K562 (cell line): ENCODE measurements around the gene TDG. TPM values are rescaled to one million over a fixed set of nuclear protein-coding genes. Genes with fewer than 3 reads are reported as not detected.
A peak's percentile ranks its signal among the peaks of the same experiment; 100 is the strongest.

Experiments used
- BRD4 ChIP-seq: fragments of 200-600 bp; sonication (generic); IDR thresholded peaks from 2 replicates; pipeline ENCODE4 v1.6.1; 2017; ENCODE audit warnings: inconsistent platforms
- CBFB ChIP-seq: sonication (generic); formaldehyde crosslinking; IDR thresholded peaks from 2 replicates; pipeline ENCODE4 v1.4.0; 2020; ENCODE audit warnings: mild to moderate bottlenecking, missing genetic modification reagents
- CTBP1 ChIP-seq: fragments of 450-650 bp; IDR thresholded peaks from 2 replicates; pipeline ENCODE4 v1.6.1; 2016; ENCODE audit warnings: borderline replicate concordance
- FOXJ3 ChIP-seq: sonication (generic); formaldehyde crosslinking; IDR thresholded peaks from 2 replicates; pipeline ENCODE4 v1.4.0; 2020; ENCODE audit warnings: mild to moderate bottlenecking, missing genetic modification reagents
- FOXP1 ChIP-seq: sonication (generic); formaldehyde crosslinking; IDR thresholded peaks from 2 replicates; pipeline ENCODE4 v1.8.0; 2022; ENCODE audit warnings: mild to moderate bottlenecking, missing genetic modification reagents
- GATAD2A ChIP-seq: fragments of 450-650 bp; IDR thresholded peaks from 2 replicates; pipeline ENCODE4 v1.6.1; 2017
- HDAC1 ChIP-seq, 2 experiments: fragments of 450-650 bp; IDR thresholded peaks; 2 replicates each; pipeline ENCODE4 v1.6.1; 2016 to 2017; ENCODE audit warnings: inconsistent platforms in 1 of 2, mild to moderate bottlenecking in 1 of 2, moderate library complexity in 1 of 2
- HIVEP1 ChIP-seq: fragments of 250-450 bp; sonication (Bioruptor Pico); IDR thresholded peaks from 2 replicates; pipeline ENCODE4 v1.4.0; 2020; ENCODE audit warnings: mild to moderate bottlenecking
- MAFG ChIP-seq: fragments of 450-650 bp; conservative IDR thresholded peaks from 2 replicates; pipeline ENCODE4 v1.6.1; 2016; ENCODE audit warnings: missing genetic modification characterization, missing compliant biosample characterization
- MEF2A ChIP-seq: IDR thresholded peaks from 2 replicates; pipeline ENCODE4 v1.6.1; 2011; ENCODE audit warnings: low read depth, mild to moderate bottlenecking, low read length, moderate library complexity; ENCODE audit not compliant: control insufficient read depth
- NFATC3 ChIP-seq: fragments of 450-650 bp; IDR thresholded peaks from 2 replicates; pipeline ENCODE4 v1.6.1; 2017; ENCODE audit warnings: mild to moderate bottlenecking
- NFE2 ChIP-seq: IDR thresholded peaks from 2 replicates; pipeline ENCODE4 v1.6.1; 2014; ENCODE audit warnings: antibody characterized with exemption, low read depth
- POU5F1 ChIP-seq: fragments of 150-350 bp; IDR thresholded peaks from 2 replicates; pipeline ENCODE4 v1.6.1; 2014; ENCODE audit warnings: borderline replicate concordance, low read length, low read depth, mild to moderate bottlenecking; ENCODE audit not compliant: partially characterized antibody
- SFPQ ChIP-seq: fragments of 200-400 bp; formaldehyde crosslinking; IDR thresholded peaks from 2 replicates; pipeline ENCODE4 v1.6.1; 2017; ENCODE audit warnings: mild to moderate bottlenecking, low read depth, low read length, moderate library complexity
- SREBF1 ChIP-seq: fragments of 150-350 bp; IDR thresholded peaks from 2 replicates; pipeline ENCODE4 v1.6.1; 2014; ENCODE audit warnings: antibody characterized with exemption, low read depth, low read length, borderline replicate concordance
- TFAM ChIP-seq: fragments of 250-450 bp; sonication (Bioruptor Pico); conservative IDR thresholded peaks from 2 replicates; pipeline ENCODE4 v1.5.0; 2021; ENCODE audit warnings: mild to moderate bottlenecking, moderate library complexity
- XRCC4 ChIP-seq: IDR thresholded peaks from one replicate; pipeline ENCODE4 v1.6.1; 2011; ENCODE audit not compliant: insufficient read depth, insufficient read length; ENCODE audit errors: extremely low read depth
- YY1 ChIP-seq, 3 experiments: IDR thresholded peaks; 2 replicates each; pipeline ENCODE4 v1.6.1; 2011; ENCODE audit warnings: low read length in 2 of 3, mild to moderate bottlenecking in 2 of 3, moderate library complexity in 2 of 3, borderline replicate concordance in 1 of 3, control low read depth in 1 of 3, low read depth in 1 of 3; ENCODE audit not compliant: insufficient read depth in 3 of 3, insufficient replicate concordance in 2 of 3, control insufficient read depth in 1 of 3, insufficient read length in 1 of 3; ENCODE audit errors: extremely low read depth in 1 of 3
- ZBTB8A ChIP-seq: fragments of 450-650 bp; IDR thresholded peaks from 2 replicates; pipeline ENCODE4 v1.6.1; 2018; ENCODE audit warnings: mild to moderate bottlenecking, moderate library complexity; ENCODE audit not compliant: partially characterized antibody
- ZC3H11A ChIP-seq: IDR thresholded peaks from 2 replicates; pipeline ENCODE4 v1.6.1; 2012; ENCODE audit warnings: low read depth, low read length, improper control_type of control experiment
- ZFP30 ChIP-seq: fragments of 250-450 bp; sonication (Bioruptor Pico); IDR thresholded peaks from 2 replicates; pipeline ENCODE4 v1.8.0; 2022; ENCODE audit warnings: moderate library complexity, mild to moderate bottlenecking, inconsistent platforms, borderline replicate concordance
- ZNF232 ChIP-seq: sonication (generic); formaldehyde crosslinking; IDR thresholded peaks from 2 replicates; pipeline ENCODE4 v1.8.0; 2022; ENCODE audit warnings: mild to moderate bottlenecking, missing genetic modification reagents
- ZNF57 ChIP-seq: fragments of 450-650 bp; formaldehyde crosslinking; IDR thresholded peaks from 2 replicates; pipeline ENCODE4 v1.4.0; 2020; ENCODE audit warnings: mild to moderate bottlenecking, moderate library complexity
- polyA plus RNA-seq, 8 experiments: library from polyadenylated mRNA; depleted of rRNA in 4 of 8; stranded (reverse) in 5 of 8; unstranded in 3 of 8; fragments of >200 nt; fragmentation: Nextera tagmentation in 2 of 8; fragmentation: Illumina TruSeq in 1 of 8; extraction: Ambion mirVana in 2 of 8; extraction: Trizol in 1 of 8; gene quantifications; 2 replicates each; pipeline versions ENCODE4 v1.2.1 to v1.2.3, GENCODE V29; 2011 to 2014; ENCODE audit warnings: inconsistent platforms in 1 of 8, missing spikeins in 1 of 8
- total RNA-seq, 7 experiments: library from RNA; depleted of rRNA in 6 of 7; stranded (reverse); fragments of >200 nt in 6 of 7; fragmentation: Illumina TruSeq in 2 of 7; extraction: Trizol in 2 of 7; gene quantifications; 2 replicates each; pipeline versions ENCODE4 v1.2.1 to v1.2.3, GENCODE V29; 2011 to 2021; ENCODE audit warnings: low replicate concordance in 1 of 7
- TF ChIP-seq, protein P1 (sequence below): fragments of 450-650 bp; IDR thresholded peaks from 2 replicates; pipeline ENCODE4 v1.6.1; 2018; ENCODE audit warnings: mild to moderate bottlenecking, low read depth; ENCODE audit not compliant: partially characterized antibody

The TDG gene
- total and polyA plus RNA-seq, 9 of the 15 experiments (the other 6 are each of a cell fraction or from before 2014, with no cell fraction given) = 37.6 to 77.2 (median 64.0) TPM

DNA sequence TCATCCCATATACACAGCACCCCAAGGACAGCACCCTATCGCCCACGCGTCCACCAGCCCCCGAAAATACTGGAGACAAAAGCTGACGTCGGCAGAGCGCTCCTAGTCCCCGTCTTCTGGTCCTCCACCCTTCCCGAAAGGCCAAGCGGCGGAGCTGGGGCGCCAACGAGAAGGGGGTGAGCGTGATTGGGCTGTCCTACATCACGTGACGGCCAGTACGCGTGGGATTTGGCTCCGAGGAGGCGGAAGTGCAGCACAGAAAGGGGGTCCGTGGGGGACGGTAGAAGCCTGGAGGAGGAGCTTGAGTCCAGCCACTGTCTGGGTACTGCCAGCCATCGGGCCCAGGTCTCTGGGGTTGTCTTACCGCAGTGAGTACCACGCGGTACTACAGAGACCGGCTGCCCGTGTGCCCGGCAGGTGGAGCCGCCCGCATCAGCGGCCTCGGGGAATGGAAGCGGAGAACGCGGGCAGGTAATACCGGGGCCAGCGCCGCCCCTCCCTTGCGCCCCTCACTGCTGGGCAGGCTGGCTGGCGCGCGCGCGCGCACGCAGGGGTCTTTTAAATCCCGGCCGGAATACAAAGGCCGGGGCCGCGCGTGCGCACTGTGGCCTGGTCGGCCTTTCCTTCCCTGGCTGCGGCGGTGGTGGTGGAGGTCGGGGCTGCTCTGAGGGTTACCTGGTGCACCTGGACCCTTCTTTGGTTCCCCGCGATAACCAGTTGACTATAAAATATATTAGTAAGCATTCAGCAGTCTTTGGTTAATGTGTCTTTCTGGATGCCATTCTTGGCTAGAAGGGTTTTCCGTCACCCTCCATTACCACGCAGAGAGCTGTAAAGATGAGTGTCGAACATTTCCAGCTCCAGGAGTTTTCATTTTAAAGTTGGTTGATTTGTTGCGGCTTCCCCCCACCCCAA lies at the start of gene TDG (continued):
- TF ChIP-seq CTBP1 = peak; percentile 88
- TF ChIP-seq POU5F1 = no peak
- 0 out of 2 replicates have a peak, but pooled peaks have one; percentile 44 for TF ChIP-seq SREBF1
- TF ChIP-seq ZNF232 (CRISPR knock-in tag) = no peak; the same call in 1 of the 2 replicates
- TF ChIP-seq HIVEP1 (CRISPR knock-in tag) = no peak
- TF ChIP-seq ZC3H11A = no peak
- TF ChIP-seq MEF2A = no peak
- TF ChIP-seq ZBTB8A = no peak
- TF ChIP-seq NFE2 = 0 out of 2 replicates have a peak, but pooled peaks have one; percentile 17
- no peak for TF ChIP-seq TFAM (CRISPR knock-in tag)
- TF ChIP-seq, protein P1, sequence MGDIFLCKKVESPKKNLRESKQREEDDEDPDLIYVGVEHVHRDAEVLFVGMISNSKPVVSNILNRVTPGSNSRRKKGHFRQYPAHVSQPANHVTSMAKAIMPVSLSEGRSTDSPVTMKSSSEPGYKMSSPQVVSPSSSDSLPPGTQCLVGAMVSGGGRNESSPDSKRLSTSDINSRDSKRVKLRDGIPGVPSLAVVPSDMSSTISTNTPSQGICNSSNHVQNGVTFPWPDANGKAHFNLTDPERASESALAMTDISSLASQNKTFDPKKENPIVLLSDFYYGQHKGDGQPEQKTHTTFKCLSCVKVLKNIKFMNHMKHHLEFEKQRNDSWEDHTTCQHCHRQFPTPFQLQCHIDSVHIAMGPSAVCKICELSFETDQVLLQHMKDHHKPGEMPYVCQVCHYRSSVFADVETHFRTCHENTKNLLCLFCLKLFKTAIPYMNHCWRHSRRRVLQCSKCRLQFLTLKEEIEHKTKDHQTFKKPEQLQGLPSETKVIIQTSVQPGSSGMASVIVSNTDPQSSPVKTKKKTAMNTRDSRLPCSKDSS = no peak
- no peak for TF ChIP-seq FOXJ3 (CRISPR knock-in tag)
- TF ChIP-seq BRD4 = peak; percentile 63; the same call in 1 of the 2 replicates
- TF ChIP-seq NFATC3 = no peak
- no peak; the same call in 1 of the 2 replicates for TF ChIP-seq MAFG (tag)
- no peak for TF ChIP-seq ZNF57
- peak in 2 of 3 experiments; percentile 48 to 69 for TF ChIP-seq YY1 (IDR thresholded peaks at IDR 0.05; ENCODE audit: borderline replicate concordance in 1 of 3, control insufficient read depth in 1 of 3, extremely low read depth in 1 of 3, insufficient read depth in 3 of 3, insufficient read length in 1 of 3, insufficient replicate concordance in 2 of 3, low read depth in 1 of 3, low read length in 2 of 3)
- TF ChIP-seq CBFB (CRISPR knock-in tag) = no peak
- no peak for TF ChIP-seq GATAD2A
- TF ChIP-seq XRCC4 = no peak
- peak; percentile 56; the same call in 1 of the 2 replicates for TF ChIP-seq FOXP1 (CRISPR knock-in tag)
- no peak for TF ChIP-seq ZFP30 (CRISPR knock-in tag)
- TF ChIP-seq SFPQ = no peak
- peak in 1 of 2 experiments; percentile 91; a peak in 1 of 4 replicates for TF ChIP-seq HDAC1 (IDR thresholded peaks at IDR 0.05)
